K562 (cell line): ENCODE measurements around the gene B3GALT6. TPM values are rescaled to one million over a fixed set of nuclear protein-coding genes. Genes with fewer than 3 reads are reported as not detected.

Experiments used
- BHLHE40 ChIP-seq: IDR thresholded peaks from 2 replicates; pipeline ENCODE4 v1.6.1; 2011; ENCODE audit warnings: low read length, improper control_type of control experiment
- HDGF ChIP-seq: fragments of 450-650 bp; IDR thresholded peaks from 2 replicates; pipeline ENCODE4 v1.6.1; 2016
- HNRNPK ChIP-seq: fragments of 200-400 bp; formaldehyde crosslinking; IDR thresholded peaks from one replicate; pipeline ENCODE4 v1.6.1; 2018; ENCODE audit warnings: mild to moderate bottlenecking, low read depth, low read length; ENCODE audit not compliant: poor library complexity, severe bottlenecking
- ILK ChIP-seq: fragments of 450-650 bp; IDR thresholded peaks from 2 replicates; pipeline ENCODE4 v1.6.1; 2016; ENCODE audit warnings: missing genetic modification characterization, low read depth, mild to moderate bottlenecking, missing compliant biosample characterization, moderate library complexity, borderline replicate concordance
- MECOM ChIP-seq: fragments of 250-450 bp; sonication (Bioruptor Pico); IDR thresholded peaks from 2 replicates; pipeline ENCODE4 v1.8.0; 2022; ENCODE audit warnings: inconsistent platforms
- NCOA2 ChIP-seq, 2 experiments: fragments of 450-650 bp; IDR thresholded peaks; 2 replicates each; pipeline ENCODE4 v1.6.1; 2018; ENCODE audit warnings: mild to moderate bottlenecking in 2 of 2, moderate library complexity in 1 of 2; ENCODE audit not compliant: partially characterized antibody in 2 of 2
- NCOA4 ChIP-seq: fragments of 450-650 bp; IDR thresholded peaks from 2 replicates; pipeline ENCODE4 v1.6.1; 2018; ENCODE audit warnings: mild to moderate bottlenecking; ENCODE audit not compliant: partially characterized antibody
- RBM25 ChIP-seq: fragments of 200-400 bp; formaldehyde crosslinking; IDR thresholded peaks from 2 replicates; pipeline ENCODE4 v1.6.1; 2018; ENCODE audit warnings: low read length, low read depth, moderate library complexity; ENCODE audit not compliant: severe bottlenecking
- RFX7 ChIP-seq: fragments of 250-450 bp; sonication (Bioruptor Pico); IDR thresholded peaks from 2 replicates; pipeline ENCODE4 v1.5.1; 2021; ENCODE audit warnings: mild to moderate bottlenecking
- SLC30A9 ChIP-seq: fragments of 250-450 bp; sonication (Bioruptor Pico); IDR thresholded peaks from 2 replicates; pipeline ENCODE4 v1.8.0; 2022; ENCODE audit warnings: mild to moderate bottlenecking, moderate library complexity
- SMARCA5 ChIP-seq: fragments of 450-650 bp; IDR thresholded peaks from 2 replicates; pipeline ENCODE4 v1.6.1; 2016
- TOE1 ChIP-seq, 2 experiments: fragments of 450-650 bp in 1 of 2; sonication (generic) in 1 of 2; formaldehyde crosslinking in 1 of 2; IDR thresholded peaks; 2 replicates each; pipeline versions ENCODE4 v1.7.1 to v1.8.0; 2016 to 2022; ENCODE audit warnings: borderline replicate concordance in 2 of 2, mild to moderate bottlenecking in 2 of 2, antibody characterized with exemption in 1 of 2, inconsistent platforms in 1 of 2, low read depth in 1 of 2, missing genetic modification reagents in 1 of 2, moderate library complexity in 1 of 2
- ZNF280A ChIP-seq: fragments of 450-650 bp; IDR thresholded peaks from 2 replicates; pipeline ENCODE4 v1.6.1; 2018; ENCODE audit warnings: mild to moderate bottlenecking, low read depth; ENCODE audit not compliant: partially characterized antibody
- ZNF280B ChIP-seq: fragments of 250-450 bp; sonication (Bioruptor Pico); IDR thresholded peaks from 2 replicates; pipeline ENCODE4 v1.5.1; 2021; ENCODE audit warnings: mild to moderate bottlenecking
- ZNF584 ChIP-seq: fragments of 200-800 bp; sonication (Bioruptor generic); IDR thresholded peaks from 2 replicates; pipeline ENCODE4 v1.6.1; 2016; ENCODE audit warnings: low read depth, mild to moderate bottlenecking, missing genetic modification characterization, missing compliant biosample characterization
- ZNF699 ChIP-seq: fragments of 250-450 bp; sonication (Bioruptor Pico); IDR thresholded peaks from 2 replicates; pipeline ENCODE4 v1.8.0; 2021; ENCODE audit warnings: mild to moderate bottlenecking, moderate library complexity; ENCODE audit not compliant: insufficient replicate concordance
- polyA plus RNA-seq, 8 experiments: library from polyadenylated mRNA; depleted of rRNA in 4 of 8; stranded (reverse) in 5 of 8; unstranded in 3 of 8; fragments of >200 nt; fragmentation: Nextera tagmentation in 2 of 8; fragmentation: Illumina TruSeq in 1 of 8; extraction: Ambion mirVana in 2 of 8; extraction: Trizol in 1 of 8; gene quantifications; 2 replicates each; pipeline versions ENCODE4 v1.2.1 to v1.2.3, GENCODE V29; 2011 to 2014; ENCODE audit warnings: inconsistent platforms in 1 of 8, missing spikeins in 1 of 8
- total RNA-seq, 7 experiments: library from RNA; depleted of rRNA in 6 of 7; stranded (reverse); fragments of >200 nt in 6 of 7; fragmentation: Illumina TruSeq in 2 of 7; extraction: Trizol in 2 of 7; gene quantifications; 2 replicates each; pipeline versions ENCODE4 v1.2.1 to v1.2.3, GENCODE V29; 2011 to 2021; ENCODE audit warnings: low replicate concordance in 1 of 7
- TF ChIP-seq, protein P1 (sequence below), 2 experiments: IDR thresholded peaks; 2 replicates each; pipeline ENCODE4 v1.6.1; 2011; ENCODE audit warnings: borderline replicate concordance in 1 of 2, control low read depth in 1 of 2, low read depth in 1 of 2, low read length in 1 of 2, mild to moderate bottlenecking in 1 of 2, mixed read lengths in 1 of 2, moderate library complexity in 1 of 2; ENCODE audit not compliant: insufficient read depth in 1 of 2, insufficient read length in 1 of 2, poor library complexity in 1 of 2, severe bottlenecking in 1 of 2; ENCODE audit errors: extremely low read depth in 1 of 2
- TF ChIP-seq, protein P2 (sequence below), 2 experiments: fragments of 150-350 bp in 1 of 2; IDR thresholded peaks; 2 replicates each; pipeline ENCODE4 v1.6.1; 2012 to 2016; ENCODE audit warnings: low read depth in 2 of 2, low read length in 2 of 2, mild to moderate bottlenecking in 1 of 2, moderate library complexity in 1 of 2

Gene B3GALT6
- total and polyA plus RNA-seq, 9 of the 15 experiments (the other 6 are each of a cell fraction or from before 2014, with no cell fraction given) = 0.68 to 29.8 (median 9.9) TPM

DNA sequence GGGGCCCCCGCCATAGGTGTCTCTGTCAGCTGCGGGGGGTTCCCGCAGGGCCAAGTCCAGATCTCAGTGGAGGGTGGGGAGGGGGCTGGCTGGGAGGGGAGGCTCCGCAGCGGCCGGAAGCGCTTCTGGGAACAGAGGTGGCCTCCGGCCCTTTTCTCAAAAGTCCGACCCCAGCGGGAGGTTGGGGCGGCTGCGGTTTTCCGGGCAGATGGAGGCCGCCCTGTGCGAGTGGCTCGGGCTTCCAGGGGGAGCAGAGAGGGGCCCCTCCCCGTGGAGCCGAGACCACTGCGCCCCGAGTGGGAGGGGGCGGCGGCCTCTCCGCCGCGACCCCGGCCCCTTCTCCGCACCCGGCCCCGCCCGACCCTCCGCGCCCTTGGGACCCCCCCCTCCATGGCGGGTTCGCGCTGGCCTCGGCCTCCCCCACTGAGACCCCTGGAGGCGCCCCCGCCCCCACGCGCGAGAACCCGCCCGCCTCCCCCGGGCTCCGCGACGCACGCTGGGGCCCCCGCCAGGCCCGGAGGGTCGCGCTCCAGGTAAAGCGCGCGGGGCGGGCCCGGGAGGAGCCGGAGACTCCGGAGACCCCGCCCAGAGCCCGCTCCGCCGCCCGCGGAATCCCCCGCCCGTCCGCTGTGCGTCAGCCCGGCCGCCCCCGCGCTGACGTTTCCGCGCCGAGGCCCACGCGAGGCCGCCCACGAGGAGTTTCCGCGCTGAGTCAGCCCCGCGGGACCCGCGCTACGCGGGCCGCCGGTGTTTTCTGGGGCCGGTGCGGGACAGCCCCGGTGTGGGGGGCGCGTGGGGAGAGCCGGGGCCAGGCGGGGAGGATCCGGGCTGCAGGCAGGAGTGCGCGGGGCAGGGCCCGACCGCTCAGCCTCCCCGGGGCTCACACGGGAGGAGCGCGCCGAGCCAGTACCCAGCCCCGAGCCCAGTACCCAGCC is 30.9 kb upstream of the B3GALT6 start (continued):
- TF ChIP-seq, protein P1, sequence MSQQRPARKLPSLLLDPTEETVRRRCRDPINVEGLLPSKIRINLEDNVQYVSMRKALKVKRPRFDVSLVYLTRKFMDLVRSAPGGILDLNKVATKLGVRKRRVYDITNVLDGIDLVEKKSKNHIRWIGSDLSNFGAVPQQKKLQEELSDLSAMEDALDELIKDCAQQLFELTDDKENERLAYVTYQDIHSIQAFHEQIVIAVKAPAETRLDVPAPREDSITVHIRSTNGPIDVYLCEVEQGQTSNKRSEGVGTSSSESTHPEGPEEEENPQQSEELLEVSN (IDR thresholded peaks at IDR 0.05; ENCODE audit: borderline replicate concordance in 1 of 2, extremely low read depth in 1 of 2, insufficient read depth in 1 of 2, insufficient read length in 1 of 2, low read depth in 1 of 2, low read length in 1 of 2, poor library complexity in 1 of 2, severe bottlenecking in 1 of 2) = peak; percentile 42 to 90
- TF ChIP-seq SMARCA5 = no peak
- TF ChIP-seq ZNF280B (CRISPR knock-in tag) = no peak
- TF ChIP-seq NCOA4 = no peak
- no peak for TF ChIP-seq RFX7 (CRISPR knock-in tag)
- TF ChIP-seq RBM25 = no peak
- no peak for TF ChIP-seq ZNF699 (CRISPR knock-in tag)
- TF ChIP-seq HDGF = no peak
- no peak for TF ChIP-seq ZNF584 (CRISPR knock-in tag)
- TF ChIP-seq SLC30A9 = no peak
- no peak for TF ChIP-seq ZNF280A
- TF ChIP-seq TOE1 (IDR thresholded peaks at IDR 0.05; ENCODE audit: borderline replicate concordance) = no peak
- no peak for TF ChIP-seq TOE1 (CRISPR knock-in tag; IDR thresholded peaks at IDR 0.05; ENCODE audit: borderline replicate concordance, low read depth)
- TF ChIP-seq ILK (tag) = no peak
- TF ChIP-seq, protein P2, sequence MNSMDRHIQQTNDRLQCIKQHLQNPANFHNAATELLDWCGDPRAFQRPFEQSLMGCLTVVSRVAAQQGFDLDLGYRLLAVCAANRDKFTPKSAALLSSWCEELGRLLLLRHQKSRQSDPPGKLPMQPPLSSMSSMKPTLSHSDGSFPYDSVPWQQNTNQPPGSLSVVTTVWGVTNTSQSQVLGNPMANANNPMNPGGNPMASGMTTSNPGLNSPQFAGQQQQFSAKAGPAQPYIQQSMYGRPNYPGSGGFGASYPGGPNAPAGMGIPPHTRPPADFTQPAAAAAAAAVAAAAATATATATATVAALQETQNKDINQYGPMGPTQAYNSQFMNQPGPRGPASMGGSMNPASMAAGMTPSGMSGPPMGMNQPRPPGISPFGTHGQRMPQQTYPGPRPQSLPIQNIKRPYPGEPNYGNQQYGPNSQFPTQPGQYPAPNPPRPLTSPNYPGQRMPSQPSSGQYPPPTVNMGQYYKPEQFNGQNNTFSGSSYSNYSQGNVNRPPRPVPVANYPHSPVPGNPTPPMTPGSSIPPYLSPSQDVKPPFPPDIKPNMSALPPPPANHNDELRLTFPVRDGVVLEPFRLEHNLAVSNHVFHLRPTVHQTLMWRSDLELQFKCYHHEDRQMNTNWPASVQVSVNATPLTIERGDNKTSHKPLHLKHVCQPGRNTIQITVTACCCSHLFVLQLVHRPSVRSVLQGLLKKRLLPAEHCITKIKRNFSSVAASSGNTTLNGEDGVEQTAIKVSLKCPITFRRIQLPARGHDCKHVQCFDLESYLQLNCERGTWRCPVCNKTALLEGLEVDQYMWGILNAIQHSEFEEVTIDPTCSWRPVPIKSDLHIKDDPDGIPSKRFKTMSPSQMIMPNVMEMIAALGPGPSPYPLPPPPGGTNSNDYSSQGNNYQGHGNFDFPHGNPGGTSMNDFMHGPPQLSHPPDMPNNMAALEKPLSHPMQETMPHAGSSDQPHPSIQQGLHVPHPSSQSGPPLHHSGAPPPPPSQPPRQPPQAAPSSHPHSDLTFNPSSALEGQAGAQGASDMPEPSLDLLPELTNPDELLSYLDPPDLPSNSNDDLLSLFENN (IDR thresholded peaks at IDR 0.05; ENCODE audit: low read depth in 2 of 2, low read length in 2 of 2) = 0 out of 4 replicates have a peak, but pooled peaks of 1 of the 2 experiments have one; percentile 27
- no peak for TF ChIP-seq BHLHE40
- no peak for TF ChIP-seq NCOA2 (IDR thresholded peaks at IDR 0.05; ENCODE audit: partially characterized antibody in 2 of 2)
- TF ChIP-seq MECOM (CRISPR knock-in tag) = no peak
- no peak for TF ChIP-seq HNRNPK
